Measurements from ENCODE around the gene DNASE1L2. TPM values are rescaled to one million over a fixed set of nuclear protein-coding genes. Genes with fewer than 3 reads are reported as not detected.

The DNASE1L2 gene
- total and polyA plus RNA-seq, 9 donors: 0.60 to 1.2 (median 0.85) TPM

GRCh38 chr16:2285731-2286191 lies 49.5 kb downstream of the DNASE1L2 start:
- Histone ChIP-seq H3K36me3 (ENCODE audit: control insufficient read depth, insufficient read depth, low read length) (peaks cover 49% of the 10 kb centered on the region), H3K9me3 (replicated peaks; ENCODE audit: control insufficient read depth, low read depth, low read length) (no peaks in the 10 kb centered on the region), H3K27ac (ENCODE audit: low read length) (no peak overlapping the region), H3K27me3 (ENCODE audit: control insufficient read depth, insufficient read depth, low read length) (no peaks in the 10 kb centered on the region), H3K4me1 (ENCODE audit: control insufficient read depth, insufficient read depth, low read length) (no peaks in the 10 kb centered on the region), H3K4me3 (ENCODE audit: low read length) (no peak overlapping the region)
- DNase-seq: no peak
- WGBS (ENCODE audit: insufficient coverage): 54% methylated on average over 7 of the region's 13 CpGs

GRCh38 chr16:2286550-2286949 lies 50.3 kb downstream of the DNASE1L2 start:
- no peak for DNase-seq
- Histone ChIP-seq H3K36me3 (ENCODE audit: control insufficient read depth, insufficient read depth, low read length) (peaks cover 50% of the 10 kb centered on the region), H3K4me3 (ENCODE audit: low read length) (no peak overlapping the region), H3K27me3 (ENCODE audit: control insufficient read depth, insufficient read depth, low read length) (no peaks in the 10 kb centered on the region), H3K4me1 (ENCODE audit: control insufficient read depth, insufficient read depth, low read length) (no peaks in the 10 kb centered on the region), H3K9me3 (replicated peaks; ENCODE audit: control insufficient read depth, low read depth, low read length) (no peaks in the 10 kb centered on the region), H3K27ac (ENCODE audit: low read length) (no peak overlapping the region)
- 91% methylated on average over 10 of the region's 17 CpGs for WGBS (ENCODE audit: insufficient coverage)

DNA sequence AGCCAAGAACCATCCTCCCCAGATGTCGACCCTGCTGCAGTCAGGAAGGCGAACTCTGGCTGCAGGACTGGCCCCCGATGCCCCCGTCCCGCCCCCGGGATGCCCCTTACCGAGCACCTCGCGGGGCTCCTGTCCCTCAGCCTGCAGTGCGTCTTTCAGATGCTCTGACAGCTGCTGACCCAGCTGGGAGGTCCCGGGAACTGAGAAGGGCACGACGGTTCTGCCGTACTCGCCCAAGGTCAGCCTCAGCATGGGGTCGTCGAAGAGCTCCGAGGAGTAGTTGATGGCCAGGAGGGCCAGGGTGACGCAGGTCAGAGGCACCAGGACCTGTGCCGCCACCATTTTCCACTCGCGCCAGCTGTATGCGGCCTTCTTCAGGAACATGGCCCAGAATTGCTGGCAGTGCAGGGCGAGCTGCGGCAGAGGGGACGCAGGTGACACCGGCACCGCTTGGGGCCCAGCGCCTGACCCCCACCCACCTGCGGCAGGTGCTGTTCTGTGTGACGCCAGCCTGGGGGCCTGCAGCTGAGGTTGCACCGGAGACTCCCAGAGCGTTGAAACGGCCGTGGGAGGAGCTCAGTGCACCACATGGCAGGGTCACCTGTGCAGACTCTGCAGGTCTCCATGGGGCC lies 51.8 kb downstream of the DNASE1L2 start:
- no peaks in the 10 kb centered on the region for H3K27me3 ChIP-seq (ENCODE audit: control insufficient read depth, insufficient read depth, low read length)

More for the DNA sequence above, 51.8 kb downstream of the DNASE1L2 start:
- DNase-seq: no peak
- Histone ChIP-seq H3K4me3 (ENCODE audit: low read length) (no peak overlapping the region), H3K36me3 (ENCODE audit: control insufficient read depth, insufficient read depth, low read length) (peaks cover 48% of the 10 kb centered on the region), H3K4me1 (ENCODE audit: control insufficient read depth, insufficient read depth, low read length) (no peaks in the 10 kb centered on the region), H3K9me3 (replicated peaks; ENCODE audit: control insufficient read depth, low read depth, low read length) (no peaks in the 10 kb centered on the region), H3K27ac (ENCODE audit: low read length) (no peak overlapping the region)
- WGBS (ENCODE audit: insufficient coverage): 82% methylated on average over 35 of the region's 35 CpGs

Other genes starting within 250 kb of the DNASE1L2 start
- gene SYNGR3, start 246.5 kb upstream of the DNASE1L2 start, total RNA-seq: 0.93 TPM
- gene SYNGR3, start 246.5 kb upstream of the DNASE1L2 start, polyA plus RNA-seq (ENCODE audit: insufficient read depth in 1 of 8, insufficient read length in 8 of 8, low replicate concordance in 1 of 8): 1 to 10 TPM in 6 of 8 donors, under 1 TPM in 2; 0.70 to 1.5 (median 1.2) TPM
- gene ZNF598, start 226.6 kb upstream of the DNASE1L2 start, total RNA-seq: 6.6 TPM
- gene ZNF598, start 226.6 kb upstream of the DNASE1L2 start, polyA plus RNA-seq (ENCODE audit: insufficient read depth in 1 of 8, insufficient read length in 8 of 8, low replicate concordance in 1 of 8): 10 to 100 TPM; 21.2 to 28.6 (median 23.6) TPM
- gene NPW, start 216.7 kb upstream of the DNASE1L2 start, total RNA-seq: 0.80 TPM
- 1 to 10 TPM in 7 of 8 donors, under 1 TPM in 1; 0.57 to 5.4 (median 2.6) TPM for gene NPW, start 216.7 kb upstream of the DNASE1L2 start, polyA plus RNA-seq (ENCODE audit: insufficient read depth in 1 of 8, insufficient read length in 8 of 8, low replicate concordance in 1 of 8)
- 22.1 TPM for gene NHERF2, start 209.5 kb upstream of the DNASE1L2 start, total RNA-seq
- 10 to 100 TPM; 34.5 to 60.6 (median 45.6) TPM for gene NHERF2, start 209.5 kb upstream of the DNASE1L2 start, polyA plus RNA-seq (ENCODE audit: insufficient read depth in 1 of 8, insufficient read length in 8 of 8, low replicate concordance in 1 of 8)
- 20.2 TPM for gene NTHL1, start 188.6 kb upstream of the DNASE1L2 start, total RNA-seq
- gene NTHL1, start 188.6 kb upstream of the DNASE1L2 start, polyA plus RNA-seq (ENCODE audit: insufficient read depth in 1 of 8, insufficient read length in 8 of 8, low replicate concordance in 1 of 8): 10 to 100 TPM; 11.5 to 18.1 (median 14.0) TPM
- 31.8 TPM for gene TSC2, start 188.5 kb upstream of the DNASE1L2 start, total RNA-seq
- 100 to 1,000 TPM in 3 of 8 donors, 10 to 100 TPM in 5; 57.6 to 109 (median 84.6) TPM for gene TSC2, start 188.5 kb upstream of the DNASE1L2 start, polyA plus RNA-seq (ENCODE audit: insufficient read depth in 1 of 8, insufficient read length in 8 of 8, low replicate concordance in 1 of 8)
- 63.3 TPM for gene PKD1, start 100.5 kb upstream of the DNASE1L2 start, total RNA-seq
- 100 to 1,000 TPM; 120 to 183 (median 156) TPM for gene PKD1, start 100.5 kb upstream of the DNASE1L2 start, polyA plus RNA-seq (ENCODE audit: insufficient read depth in 1 of 8, insufficient read length in 8 of 8, low replicate concordance in 1 of 8)
- 0.40 TPM for gene RAB26, start 87.8 kb upstream of the DNASE1L2 start, total RNA-seq
- 1 to 10 TPM in 4 of 8 donors, under 1 TPM in 4; 0.27 to 3.4 (median 0.86) TPM for gene RAB26, start 87.8 kb upstream of the DNASE1L2 start, polyA plus RNA-seq (ENCODE audit: insufficient read depth in 1 of 8, insufficient read length in 8 of 8, low replicate concordance in 1 of 8)
- gene TRAF7, start 80.7 kb upstream of the DNASE1L2 start, total RNA-seq: 29.0 TPM
- 10 to 100 TPM; 32.6 to 52.6 (median 47.6) TPM for gene TRAF7, start 80.7 kb upstream of the DNASE1L2 start, polyA plus RNA-seq (ENCODE audit: insufficient read depth in 1 of 8, insufficient read length in 8 of 8, low replicate concordance in 1 of 8)
- 0.75 TPM for gene CASKIN1, start 39.8 kb upstream of the DNASE1L2 start, total RNA-seq
- gene CASKIN1, start 39.8 kb upstream of the DNASE1L2 start, polyA plus RNA-seq (ENCODE audit: insufficient read depth in 1 of 8, insufficient read length in 8 of 8, low replicate concordance in 1 of 8): 1 to 10 TPM in 7 of 8 donors, under 1 TPM in 1; 0.94 to 2.4 (median 1.9) TPM
- 13.7 TPM for gene MLST8, start 31.0 kb upstream of the DNASE1L2 start, total RNA-seq
- gene MLST8, start 31.0 kb upstream of the DNASE1L2 start, polyA plus RNA-seq (ENCODE audit: insufficient read depth in 1 of 8, insufficient read length in 8 of 8, low replicate concordance in 1 of 8): 10 to 100 TPM; 30.6 to 38.2 (median 34.5) TPM
- 5.8 TPM for gene BRICD5, start 25.6 kb upstream of the DNASE1L2 start, total RNA-seq
- gene BRICD5, start 25.6 kb upstream of the DNASE1L2 start, polyA plus RNA-seq (ENCODE audit: insufficient read depth in 1 of 8, insufficient read length in 8 of 8, low replicate concordance in 1 of 8): 10 to 100 TPM in 2 of 8 donors, 1 to 10 TPM in 6; 3.9 to 11.0 (median 7.6) TPM
- 12.2 TPM for gene PGP, start 21.6 kb upstream of the DNASE1L2 start, total RNA-seq
- gene PGP, start 21.6 kb upstream of the DNASE1L2 start, polyA plus RNA-seq (ENCODE audit: insufficient read depth in 1 of 8, insufficient read length in 8 of 8, low replicate concordance in 1 of 8): 10 to 100 TPM; 11.8 to 18.1 (median 16.9) TPM
- gene E4F1, start 12.9 kb upstream of the DNASE1L2 start, total RNA-seq: 18.6 TPM
- gene E4F1, start 12.9 kb upstream of the DNASE1L2 start, polyA plus RNA-seq (ENCODE audit: insufficient read depth in 1 of 8, insufficient read length in 8 of 8, low replicate concordance in 1 of 8): 10 to 100 TPM; 14.2 to 19.3 (median 17.3) TPM
- 56.9 TPM for gene ECI1, start 15.1 kb downstream of the DNASE1L2 start, total RNA-seq
- gene ECI1, start 15.1 kb downstream of the DNASE1L2 start, polyA plus RNA-seq (ENCODE audit: insufficient read depth in 1 of 8, insufficient read length in 8 of 8, low replicate concordance in 1 of 8): 10 to 100 TPM; 44.4 to 81.7 (median 59.5) TPM
- 80.7 TPM for gene RNPS1, start 31.7 kb downstream of the DNASE1L2 start, total RNA-seq
- gene RNPS1, start 31.7 kb downstream of the DNASE1L2 start, polyA plus RNA-seq (ENCODE audit: insufficient read depth in 1 of 8, insufficient read length in 8 of 8, low replicate concordance in 1 of 8): 100 to 1,000 TPM; 169 to 198 (median 188) TPM
- gene ABCA3, start 104.3 kb downstream of the DNASE1L2 start, total RNA-seq: 7.5 TPM
- 10 to 100 TPM; 11.5 to 17.6 (median 15.9) TPM for gene ABCA3, start 104.3 kb downstream of the DNASE1L2 start, polyA plus RNA-seq (ENCODE audit: insufficient read depth in 1 of 8, insufficient read length in 8 of 8, low replicate concordance in 1 of 8)
- gene CCNF, start 193.0 kb downstream of the DNASE1L2 start, total RNA-seq: 7.3 TPM
- gene CCNF, start 193.0 kb downstream of the DNASE1L2 start, polyA plus RNA-seq (ENCODE audit: insufficient read depth in 1 of 8, insufficient read length in 8 of 8, low replicate concordance in 1 of 8): 1 to 10 TPM; 5.3 to 9.1 (median 8.0) TPM
- gene TEDC2, start 223.7 kb downstream of the DNASE1L2 start, total RNA-seq: 5.3 TPM
- 1 to 10 TPM; 4.4 to 6.6 (median 5.4) TPM for gene TEDC2, start 223.7 kb downstream of the DNASE1L2 start, polyA plus RNA-seq (ENCODE audit: insufficient read depth in 1 of 8, insufficient read length in 8 of 8, low replicate concordance in 1 of 8)
- 3.4 TPM for gene NTN3, start 234.9 kb downstream of the DNASE1L2 start, total RNA-seq
- 1 to 10 TPM; 1.7 to 4.0 (median 2.6) TPM for gene NTN3, start 234.9 kb downstream of the DNASE1L2 start, polyA plus RNA-seq (ENCODE audit: insufficient read depth in 1 of 8, insufficient read length in 8 of 8, low replicate concordance in 1 of 8)
- gene TBC1D24, start 238.7 kb downstream of the DNASE1L2 start, total RNA-seq: 17.3 TPM
- 10 to 100 TPM; 13.7 to 23.0 (median 19.6) TPM for gene TBC1D24, start 238.7 kb downstream of the DNASE1L2 start, polyA plus RNA-seq (ENCODE audit: insufficient read depth in 1 of 8, insufficient read length in 8 of 8, low replicate concordance in 1 of 8)

Measured in muscle of leg (tissue), 11 donors.